HG03442 (cell line): ENCODE data around the gene RSPO1.

Experiments used
- ATAC-seq: cut with Tn5 transposase; IDR thresholded peaks from one replicate; pipeline ENCODE4 v1.9.1; 2021; ENCODE audit warnings: mild to moderate bottlenecking, moderate library complexity; ENCODE audit not compliant: unreplicated experiment

Gene RSPO1

GRCh38 chr1:37657620-37658412, 23.1 kb upstream of the RSPO1 start:
- no peak for ATAC-seq

GRCh38 chr1:37656881-37657280, 22.2 kb upstream of the RSPO1 start:
- ATAC-seq, result no peak

- no peak for ATAC-seq
Observed at GRCh38 chr1:37656026-37656425, 21.3 kb upstream of the RSPO1 start.

- ATAC-seq, result no peak
Observed at GRCh38 chr1:37655274-37655673, 20.6 kb upstream of the RSPO1 start.

DNA sequence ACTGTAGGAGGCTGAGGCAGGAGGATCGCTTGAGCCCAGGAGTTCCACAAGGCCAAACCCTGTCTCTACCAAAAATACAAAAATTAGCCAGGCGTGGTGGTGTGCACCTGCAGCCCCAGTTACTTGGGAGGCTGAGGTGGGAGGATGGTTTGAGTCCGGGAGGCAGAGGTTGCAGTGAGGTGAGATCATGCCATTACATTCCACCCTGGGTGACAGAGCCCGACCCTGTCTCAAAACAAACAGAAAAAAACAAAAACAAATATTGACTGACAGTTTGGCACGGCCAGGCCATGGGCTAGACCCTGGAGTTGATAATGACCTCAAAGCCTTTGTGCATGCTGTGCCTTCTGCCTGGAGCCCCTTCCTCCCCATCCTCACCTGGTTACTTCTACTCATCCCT, 19.2 kb upstream of the RSPO1 start:
- no peak for ATAC-seq

DNA sequence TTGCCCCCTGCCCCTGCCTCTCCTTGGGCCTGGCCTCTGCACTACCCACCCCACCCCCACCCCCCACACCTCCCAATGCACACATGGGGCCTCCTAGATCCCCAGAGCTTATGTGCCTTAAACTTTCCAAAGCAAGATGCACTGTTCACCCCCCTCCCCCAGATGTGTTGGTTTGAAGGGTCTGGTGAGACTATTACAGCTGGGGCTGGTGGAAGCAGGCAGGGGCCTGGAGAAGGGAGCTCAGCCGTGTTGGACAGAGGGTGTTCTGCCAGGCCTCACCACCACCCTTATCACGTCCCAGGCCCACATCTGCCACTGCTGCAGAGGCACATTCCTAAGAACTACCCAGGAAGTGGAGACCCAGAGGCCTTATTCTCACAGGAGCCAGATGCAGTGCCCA, 18.3 kb upstream of the RSPO1 start:
- ATAC-seq, result no peak

- no peak for ATAC-seq
Observed at GRCh38 chr1:37651803-37652202, 17.1 kb upstream of the RSPO1 start.

- ATAC-seq, result no peak
Observed at GRCh38 chr1:37650721-37651120, 16.0 kb upstream of the RSPO1 start.

DNA sequence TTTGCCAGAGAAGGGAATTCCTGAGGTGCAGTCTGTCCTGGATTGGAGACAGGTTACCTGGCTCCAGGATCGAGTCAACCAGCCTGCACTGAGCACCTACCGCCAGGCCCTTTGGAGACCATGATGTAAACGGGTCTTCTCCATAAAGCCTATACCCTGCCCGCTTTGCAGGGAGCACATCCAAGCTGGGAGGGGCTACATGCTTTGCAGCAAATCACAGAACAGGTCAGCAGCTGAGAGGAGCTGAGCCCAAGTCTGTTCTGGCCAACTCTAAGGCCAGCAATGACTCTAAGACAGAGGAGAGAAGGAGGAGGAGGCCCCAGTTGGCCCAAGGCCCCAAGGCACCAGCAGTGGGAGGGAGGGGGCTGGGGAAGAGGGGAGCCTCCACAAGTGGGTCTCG, 15.5 kb upstream of the RSPO1 start:
- ATAC-seq, result no peak

DNA sequence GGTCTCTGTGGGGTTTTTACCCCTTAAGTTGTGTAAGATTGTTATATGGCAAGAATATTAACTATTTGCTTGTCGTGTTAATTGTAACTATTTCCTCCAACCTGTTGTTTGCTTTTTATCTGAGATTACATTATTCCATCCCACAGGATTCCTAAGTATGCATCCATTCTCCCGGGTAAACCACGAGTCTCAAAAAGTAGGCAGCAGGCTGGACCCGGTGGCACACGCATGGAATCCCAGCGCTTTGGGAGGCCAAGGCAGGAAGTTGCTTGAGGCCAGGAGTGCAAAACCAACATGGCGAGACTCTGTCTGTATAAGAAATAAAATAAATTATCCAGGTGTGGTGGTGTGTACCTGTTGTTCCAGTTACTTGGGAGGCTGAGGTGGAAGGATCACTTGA, 12.6 kb upstream of the RSPO1 start:
- ATAC-seq, result no peak

DNA sequence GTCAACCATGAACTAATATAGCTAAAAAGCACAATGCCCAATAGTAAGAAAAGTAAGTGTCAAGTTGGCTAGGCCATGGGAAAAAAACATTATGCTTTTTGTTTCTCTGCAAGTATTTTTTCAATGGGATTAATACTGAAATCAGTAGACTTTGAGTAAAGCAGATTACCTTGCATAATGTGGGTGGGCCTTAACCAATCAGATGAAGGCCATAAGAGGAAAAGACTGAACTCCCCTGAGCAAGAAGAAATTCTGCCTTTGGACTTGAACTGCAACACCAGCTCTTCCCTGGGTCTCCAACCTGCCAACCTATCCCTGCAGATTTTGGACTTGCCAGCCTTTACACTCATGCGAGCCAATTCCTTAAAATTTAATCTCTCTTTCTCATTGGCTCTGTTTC, 6.4 kb upstream of the RSPO1 start:
- no peak for ATAC-seq

GRCh38 chr1:37636435-37636834, 1.7 kb upstream of the RSPO1 start:
- no peak for ATAC-seq

- no peak for ATAC-seq
Observed at GRCh38 chr1:37634992-37635902, 555 bp upstream of the RSPO1 start.

DNA sequence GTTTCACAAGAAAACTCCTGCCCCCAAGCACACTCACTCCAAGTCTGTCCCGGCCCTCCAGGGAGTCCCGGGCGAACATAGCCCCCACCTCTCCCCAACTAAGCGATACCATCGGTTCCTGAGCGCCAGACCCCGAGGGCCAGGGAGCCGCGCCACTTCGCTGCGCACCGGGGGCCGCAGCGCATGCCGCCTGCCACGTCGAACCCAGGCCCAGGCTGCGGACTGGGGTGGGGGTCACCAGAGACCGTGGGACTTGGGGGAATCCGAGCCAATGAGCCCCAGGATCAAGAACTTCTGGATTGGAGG, 801 bp downstream of the RSPO1 start:
- no peak for ATAC-seq

DNA sequence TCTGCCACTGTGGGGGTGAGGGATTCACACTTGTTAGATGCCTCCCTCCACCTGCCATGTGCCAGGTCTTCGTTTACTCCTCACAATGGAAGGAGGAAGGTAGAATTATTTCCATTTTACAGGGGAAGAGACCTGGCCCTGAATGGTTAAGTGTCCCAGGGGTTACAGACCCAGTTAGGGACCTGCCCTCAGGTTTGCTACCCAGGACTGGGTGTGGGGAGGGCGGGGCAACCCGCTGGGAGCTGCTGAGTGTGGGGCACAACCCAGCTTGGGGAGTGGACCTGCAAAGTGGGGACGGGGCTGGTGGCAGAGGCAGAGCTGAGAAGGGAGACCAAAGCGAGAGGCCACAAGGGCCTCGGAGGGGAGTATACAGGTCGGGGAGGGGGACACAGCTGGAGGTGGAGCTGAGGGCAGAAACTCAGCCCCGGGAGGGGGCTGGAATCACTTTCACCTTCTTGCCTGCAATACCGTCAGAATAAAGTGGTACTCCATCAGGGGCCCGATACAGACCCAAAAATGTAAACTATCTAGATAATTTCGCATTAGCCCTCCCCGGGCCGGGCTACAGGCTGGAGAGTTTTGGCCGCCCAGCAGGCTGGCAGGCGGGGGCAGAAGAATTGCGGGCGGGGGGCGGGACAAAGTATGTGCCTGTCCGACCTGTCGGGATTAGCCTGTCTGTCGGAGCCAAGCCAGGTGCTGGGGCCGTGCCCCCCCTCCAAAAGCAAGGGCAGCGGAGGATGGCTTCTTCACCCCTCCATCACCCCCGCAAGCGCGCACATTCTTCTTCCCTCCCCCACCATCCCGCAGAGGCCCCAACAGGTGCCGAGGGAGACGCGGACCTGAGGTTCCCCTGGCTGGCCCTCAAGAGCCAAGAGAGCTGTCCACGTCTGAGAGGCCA, 1.4 kb downstream of the RSPO1 start:
- no peak for ATAC-seq

- ATAC-seq, result no peak
Observed at GRCh38 chr1:37631036-37631435, 3.7 kb downstream of the RSPO1 start.

GRCh38 chr1:37630426-37631028, 4.2 kb downstream of the RSPO1 start:
- ATAC-seq, result no peak

- ATAC-seq, result no peak
Observed at GRCh38 chr1:37629726-37630425, 4.8 kb downstream of the RSPO1 start.

GRCh38 chr1:37629008-37629407, 5.7 kb downstream of the RSPO1 start:
- ATAC-seq, result no peak

DNA sequence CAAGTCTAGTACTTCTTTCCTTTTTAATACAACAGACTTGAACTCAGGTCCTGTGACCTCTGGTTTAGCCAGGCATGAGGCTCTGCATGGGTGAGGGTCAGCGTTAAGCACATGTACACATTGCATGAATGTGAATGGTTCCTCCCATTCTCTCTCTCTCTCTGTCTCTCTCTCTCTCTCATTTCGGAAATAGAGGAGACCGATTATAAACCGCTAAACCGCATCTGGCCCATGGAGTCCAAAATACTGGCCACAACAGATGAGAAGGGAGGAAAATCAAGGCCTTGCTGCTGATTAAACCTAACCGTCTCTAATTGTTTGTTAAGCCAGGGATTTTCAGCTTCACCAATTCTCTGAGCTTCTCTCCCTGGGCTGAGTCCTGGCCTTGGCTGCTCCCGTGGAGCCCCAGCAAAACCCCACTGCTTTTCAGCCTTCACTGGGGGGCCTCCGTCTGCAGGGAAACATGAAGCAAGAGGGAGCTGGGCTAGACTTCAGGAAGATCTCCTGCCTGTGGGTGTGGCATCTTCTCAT, 6.6 kb downstream of the RSPO1 start:
- no peak for ATAC-seq
